NCI-H2107 treated with DMSO at 0.1 percent for 48 hours (cell line): ENCODE data around the gene CDC40.
"Not testable (repeated sequence)": the region's sequence is repeated elsewhere in the genome, so short reads cannot be mapped to it uniquely, and the experiment has no call there.

Experiments
- DNase-seq: peaks from one replicate; lab custom pipeline; 2025; ENCODE audit not compliant: unreplicated experiment; lab: John Stamatoyannopoulos, UW

Gene CDC40

GRCh38 chr6:110198561-110198960 lies 18.3 kb downstream of the CDC40 start:
- DNase-seq = no peak

- no peak for DNase-seq
Observed at GRCh38 chr6:110201151-110201884, 21.1 kb downstream of the CDC40 start.

GRCh38 chr6:110207652-110208051 lies 27.4 kb downstream of the CDC40 start:
- no peak for DNase-seq

- DNase-seq = no peak
Observed at GRCh38 chr6:110211753-110212152, 31.5 kb downstream of the CDC40 start.

GRCh38 chr6:110214338-110214737 lies 34.1 kb downstream of the CDC40 start:
- no peak for DNase-seq

GRCh38 chr6:110216140-110216539 lies 35.9 kb downstream of the CDC40 start:
- no peak for DNase-seq

- DNase-seq = no peak
Observed at GRCh38 chr6:110217266-110217665, 37.0 kb downstream of the CDC40 start.

- no peak for DNase-seq
Observed at GRCh38 chr6:110221738-110222137, 41.5 kb downstream of the CDC40 start.

GRCh38 chr6:110226261-110226660 lies 46.0 kb downstream of the CDC40 start:
- no peak for DNase-seq

- no peak for DNase-seq
Observed at GRCh38 chr6:110232450-110232849, 52.2 kb downstream of the CDC40 start.

- DNase-seq = no peak
Observed at GRCh38 chr6:110233770-110234374, 53.6 kb downstream of the CDC40 start.

- DNase-seq = not testable (repeated sequence)
Observed at GRCh38 chr6:110236007-110236406, 55.8 kb downstream of the CDC40 start.

- DNase-seq = no peak
Observed at GRCh38 chr6:110239526-110240274, 59.5 kb downstream of the CDC40 start.

GRCh38 chr6:110244621-110245020 lies 64.4 kb downstream of the CDC40 start:
- not testable (repeated sequence) for DNase-seq

- DNase-seq = no peak
Observed at GRCh38 chr6:110246378-110246777, 66.2 kb downstream of the CDC40 start.

GRCh38 chr6:110246900-110247546 lies 66.8 kb downstream of the CDC40 start:
- no peak for DNase-seq

- DNase-seq = no peak
Observed at GRCh38 chr6:110250058-110250457, 69.8 kb downstream of the CDC40 start.

GRCh38 chr6:110250838-110251237 lies 70.6 kb downstream of the CDC40 start:
- no peak for DNase-seq

- no peak for DNase-seq
Observed at GRCh38 chr6:110255211-110255750, 75.1 kb downstream of the CDC40 start.

GRCh38 chr6:110256366-110256765 lies 76.1 kb downstream of the CDC40 start:
- no peak for DNase-seq

GRCh38 chr6:110265273-110265672 lies 85.0 kb downstream of the CDC40 start:
- no peak for DNase-seq
